NT2/D1 (cell line): ENCODE results near the gene SRSF8.

Experiments
- SUZ12 ChIP-seq: IDR thresholded peaks from 2 replicates; pipeline ENCODE4 v1.6.1; 2011; ENCODE audit not compliant: insufficient read length, insufficient read depth; ENCODE audit errors: extremely low read depth
- ZNF274 ChIP-seq: IDR thresholded peaks from 2 replicates; pipeline ENCODE4 v1.6.1; 2011; ENCODE audit warnings: mild to moderate bottlenecking, low read depth, low read length

- TF ChIP-seq ZNF274 (no peak), SUZ12 (no peak)
Measured at GRCh38 chr11:95042906-95043305, 23.8 kb upstream of the SRSF8 start.
